Caco-2 (cell line): ENCODE results near the gene TFIP11. TPM values are rescaled to one million over a fixed set of nuclear protein-coding genes. Genes with fewer than 3 reads are reported as not detected.

Experiments used
- BruUV-seq: library from RNA; stranded (reverse); fragments of 400-500 nt; replicated peaks from 2 replicates; lab custom pipeline; 2021; lab: Mats Ljungman, UMichigan
- CTCF ChIA-PET: fragments of 300-600 bp; sonication (Branson Sonifier 250); formaldehyde crosslinking; loops from one replicate; lab custom pipeline; 2022; ENCODE audit warnings: antibody characterized with exemption; lab: Charles Lee
- POLR2A ChIA-PET: fragments of 300-600 bp; sonication (Branson Sonifier 250); formaldehyde crosslinking; loops from one replicate; lab custom pipeline; 2022; ENCODE audit warnings: antibody characterized with exemption; lab: Charles Lee
- DNase-seq, 2 experiments: peaks; one replicate each; pipeline versions ENCODE4 v3.0.0 to v3.0.0-alpha.2; 2020 to 2022
- H3K27me3 ChIP-seq: replicated peaks from 2 replicates; pipeline ENCODE4 v1.6.0; 2011; ENCODE audit warnings: low read length; ENCODE audit not compliant: control insufficient read depth, insufficient read depth
- H3K36me3 ChIP-seq: 2 replicates; pipeline ENCODE4 v1.5.1; 2011; ENCODE audit warnings: low read length; ENCODE audit not compliant: control insufficient read depth, insufficient read depth
- H3K4me1 ChIP-seq: fragments of 250-450 bp; sonication (Bioruptor Pico); 2 replicates; pipeline ENCODE4 v1.5.1; 2020; ENCODE audit warnings: mild to moderate bottlenecking
- H3K4me3 ChIP-seq: 2 replicates; pipeline ENCODE4 v1.5.1; 2011; ENCODE audit warnings: low read depth, mild to moderate bottlenecking, control low read depth, low read length
- H3K9me3 ChIP-seq: fragments of 250-450 bp; sonication (Bioruptor Pico); 2 replicates; pipeline ENCODE4 v1.5.1; 2020; ENCODE audit warnings: mild to moderate bottlenecking, moderate library complexity
- H3K27ac Mint-ChIP-seq: one replicate; pipeline ENCODE4 v1.8.0; 2022; ENCODE audit warnings: mixed read lengths; ENCODE audit not compliant: unreplicated experiment
- H3K27me3 Mint-ChIP-seq: one replicate; pipeline ENCODE4 v1.8.0; 2022; ENCODE audit warnings: mixed read lengths; ENCODE audit not compliant: insufficient read depth, unreplicated experiment
- H3K36me3 Mint-ChIP-seq: one replicate; pipeline ENCODE4 v1.8.0; 2022; ENCODE audit warnings: mild to moderate bottlenecking, mixed read lengths; ENCODE audit not compliant: insufficient read depth, unreplicated experiment
- H3K4me1 Mint-ChIP-seq: one replicate; pipeline ENCODE4 v1.8.0; 2022; ENCODE audit warnings: low read depth, mixed read lengths; ENCODE audit not compliant: unreplicated experiment
- H3K4me3 Mint-ChIP-seq: one replicate; pipeline ENCODE4 v1.8.0; 2022; ENCODE audit warnings: mild to moderate bottlenecking, moderate library complexity, mixed read lengths; ENCODE audit not compliant: unreplicated experiment
- H3K9me3 Mint-ChIP-seq: one replicate; pipeline ENCODE4 v1.8.0; 2022; ENCODE audit warnings: mixed read lengths; ENCODE audit not compliant: unreplicated experiment
- CTCF ChIP-seq, 2 experiments: fragments of 200-600 bp in 1 of 2; IDR thresholded peaks; 1 replicate in 1 of 2; 2 replicates in 1 of 2; pipeline versions ENCODE4 v1.5.1 to v1.8.0; 2011 to 2022; ENCODE audit warnings: antibody characterized with exemption in 1 of 2, control low read depth in 1 of 2, inconsistent platforms in 1 of 2, low read depth in 1 of 2, low read length in 1 of 2, mild to moderate bottlenecking in 1 of 2, moderate library complexity in 1 of 2; ENCODE audit not compliant: insufficient read depth in 1 of 2, severe bottlenecking in 1 of 2, unreplicated experiment in 1 of 2
- intact Hi-C: fragments of 100-400 bp; cut with micrococcal nuclease; formaldehyde crosslinking; loops from one replicate; pipeline ENCODE4 v1.10.0; 2022; ENCODE audit not compliant: unreplicated experiment
- total RNA-seq: library from RNA; stranded (reverse); gene quantifications from 2 replicates; pipeline ENCODE4 v1.2.3, GENCODE V29; 2022

The TFIP11 gene
- total RNA-seq, 1 experiment from 2014 or later: 27.7 TPM

GRCh38 chr22:26554956-26555355 lies 42.7 kb upstream of the TFIP11 start:
- Mint-ChIP-seq H3K27ac (no peak overlapping the region), H3K27me3 (no peaks in the 10 kb centered on the region), H3K4me3 (no peak overlapping the region), H3K4me1 (no peaks in the 10 kb centered on the region), H3K9me3 (no peaks in the 10 kb centered on the region), H3K36me3 (no peaks in the 10 kb centered on the region)
- ChIA-PET CTCF (interaction anchor here (0.6 kb wide), 1 partner anchor 1100 kb away, joined by 4 read pairs; no protein-coding TSS in a partner anchor), POLR2A (no interaction called here)
- Histone ChIP-seq H3K36me3 (no peaks in the 10 kb centered on the region), H3K4me1 (no peaks in the 10 kb centered on the region), H3K4me3 (no peak overlapping the region), H3K27me3 (no peaks in the 10 kb centered on the region), H3K9me3 (no peaks in the 10 kb centered on the region)
- no peak for TF ChIP-seq CTCF (IDR thresholded peaks at IDR 0.05; ENCODE audit: insufficient read depth in 1 of 2, low read depth in 1 of 2, low read length in 1 of 2, severe bottlenecking in 1 of 2, unreplicated experiment in 1 of 2)
- no peak for DNase-seq
- intact Hi-C loops: no loop called here
- BruUV-seq: no TSS peak

GRCh38 chr22:26553056-26553752 lies 40.9 kb upstream of the TFIP11 start:
- Mint-ChIP-seq H3K4me1 (peaks cover 4% of the 10 kb centered on the region), H3K9me3 (no peaks in the 10 kb centered on the region), H3K4me3 (no peak overlapping the region), H3K27ac (no peak overlapping the region), H3K36me3 (peaks cover 3% of the 10 kb centered on the region), H3K27me3 (no peaks in the 10 kb centered on the region)
- H3K4me1 ChIP-seq: no peaks in the 10 kb centered on the region
- TF ChIP-seq CTCF (IDR thresholded peaks at IDR 0.05; ENCODE audit: insufficient read depth in 1 of 2, low read depth in 1 of 2, low read length in 1 of 2, severe bottlenecking in 1 of 2, unreplicated experiment in 1 of 2): no peak
- intact Hi-C loops: no loop called here
- no peaks in the 10 kb centered on the region for H3K9me3 ChIP-seq
- no peak overlapping the region for H3K4me3 ChIP-seq
- H3K36me3 ChIP-seq: no peaks in the 10 kb centered on the region
- DNase-seq: no peak
- ChIA-PET CTCF (no interaction called here), POLR2A (no interaction called here)
- H3K27me3 ChIP-seq: no peaks in the 10 kb centered on the region
- no TSS peak for BruUV-seq

DNA sequence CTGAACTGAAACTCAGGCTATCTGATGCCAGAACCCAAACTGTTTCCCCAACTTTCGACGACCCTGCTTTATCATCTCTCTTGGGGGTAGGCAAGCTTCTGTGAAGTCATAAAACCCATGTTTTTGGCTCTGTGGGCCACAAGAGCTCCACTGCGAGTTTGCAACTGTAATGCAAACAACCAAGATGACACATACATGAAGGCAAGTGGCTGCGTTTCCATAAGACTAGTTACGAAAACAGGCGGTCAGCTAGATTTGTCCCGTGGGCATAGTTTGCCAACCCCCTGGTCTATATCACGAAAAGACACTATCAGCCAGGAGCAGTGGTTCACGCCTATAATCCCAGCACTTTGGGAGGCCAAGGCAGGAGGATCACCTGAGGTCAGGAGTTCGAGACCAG lies 40.2 kb upstream of the TFIP11 start:
- POLR2A ChIA-PET: no interaction called here
- CTCF ChIA-PET: no interaction called here
- no peak overlapping the region for H3K27ac Mint-ChIP-seq
- Histone ChIP-seq H3K27me3 (no peaks in the 10 kb centered on the region), H3K36me3 (no peaks in the 10 kb centered on the region), H3K4me3 (no peak overlapping the region), H3K9me3 (no peaks in the 10 kb centered on the region), H3K4me1 (no peaks in the 10 kb centered on the region)
- peaks cover 6% of the 10 kb centered on the region for H3K36me3 Mint-ChIP-seq
- no peak for DNase-seq
- H3K9me3 Mint-ChIP-seq: no peaks in the 10 kb centered on the region
- H3K4me1 Mint-ChIP-seq: peaks cover 6% of the 10 kb centered on the region
- no peak overlapping the region for H3K4me3 Mint-ChIP-seq
- no peak for TF ChIP-seq CTCF (IDR thresholded peaks at IDR 0.05; ENCODE audit: insufficient read depth in 1 of 2, low read depth in 1 of 2, low read length in 1 of 2, severe bottlenecking in 1 of 2, unreplicated experiment in 1 of 2)
- intact Hi-C loops: no loop called here
- BruUV-seq: no TSS peak
- H3K27me3 Mint-ChIP-seq: no peaks in the 10 kb centered on the region
